ENCODE data around the gene GCC1.

- no peak for TF ChIP-seq CTCF (conservative IDR thresholded peaks at IDR 0.05; ENCODE audit: low read length)
- TF ChIP-seq EZH2phosphoT487 (IDR thresholded peaks at IDR 0.05; ENCODE audit: borderline replicate concordance) = no peak
Measured at GRCh38 chr7:127625331-127625730, 39.9 kb upstream of the GCC1 start.
